Aorta (tissue), 5 donors: ENCODE data around the gene KLHL40. TPM values are rescaled to one million over a fixed set of nuclear protein-coding genes. Genes with fewer than 3 reads are reported as not detected.

Source experiments
- ATAC-seq: fragments of 200-7000 bp; cut with Tn5 transposase; one replicate; pipeline ENCODE4 v1.9.1; 2022; ENCODE audit warnings: moderate library complexity; ENCODE audit not compliant: low FRiP score
- DNase-seq, 2 donors: peaks; one replicate each; pipeline ENCODE4 v3.0.0-alpha.2; 2020
- H3K27ac ChIP-seq, 2 donors: one replicate each; pipeline ENCODE4 v1.5.1; 2013; ENCODE audit warnings: low read length in 2 of 2, mild to moderate bottlenecking in 2 of 2, moderate library complexity in 2 of 2, control low read depth in 1 of 2, inconsistent platforms in 1 of 2, low read depth in 1 of 2
- H3K27me3 ChIP-seq, 2 donors: one replicate each; pipeline ENCODE4 v1.6.1; 2013; ENCODE audit warnings: control low read depth in 1 of 2, low read length in 1 of 2, mild to moderate bottlenecking in 1 of 2, moderate library complexity in 1 of 2; ENCODE audit not compliant: insufficient read depth in 2 of 2, control insufficient read depth in 1 of 2
- H3K36me3 ChIP-seq, 2 donors: one replicate each; pipeline ENCODE4 v1.6.1; 2013; ENCODE audit warnings: control low read depth in 1 of 2, low read length in 1 of 2, mild to moderate bottlenecking in 1 of 2; ENCODE audit not compliant: insufficient read depth in 2 of 2, control insufficient read depth in 1 of 2
- H3K4me1 ChIP-seq, 2 donors: one replicate each; pipeline ENCODE4 v1.6.1; 2013; ENCODE audit warnings: low read length in 2 of 2, control low read depth in 1 of 2, mild to moderate bottlenecking in 1 of 2, moderate library complexity in 1 of 2; ENCODE audit not compliant: insufficient read depth in 2 of 2, control insufficient read depth in 1 of 2
- H3K4me3 ChIP-seq, 2 donors: one replicate each; pipeline ENCODE4 v1.5.1; 2013; ENCODE audit warnings: low read length in 2 of 2, control low read depth in 1 of 2, mild to moderate bottlenecking in 1 of 2
- H3K9me3 ChIP-seq: one replicate; pipeline ENCODE4 v1.6.1; 2013; ENCODE audit warnings: mild to moderate bottlenecking, low read length; ENCODE audit not compliant: control insufficient read depth
- WGBS, 2 donors: extraction: QIAGEN DNeasy Blood & Tissue Kit; methylation state at CpG; one replicate each; pipeline ENCODE4 v1.1.7; 2013; 5-methylcytosine and 5-hydroxymethylcytosine counted together
- intact Hi-C, 2 donors: fragments of 100-400 bp; cut with DNase I; formaldehyde crosslinking; loops; one replicate each; pipeline versions ENCODE4 v1.14.2 to v1.15.0; 2022
- polyA plus RNA-seq, 2 donors: library from polyadenylated mRNA; stranded (reverse); fragments of 200-250 nt; gene quantifications; one replicate each; pipeline ENCODE4 v1.2.3, GENCODE V29; 2013
- total RNA-seq, 2 donors: library from RNA; stranded (reverse); fragmentation: NEBNext Ultra II Directional; extraction: Animal tissue kit (Norgen Biotek cat#: 25700); gene quantifications; one replicate each; pipeline ENCODE4 v1.2.1, GENCODE V29; 2021
- donor health status: healthy with polysubstance abuse.
- donor health status: Bipolar disorder and iron deficiency.
- donor health status: DM: no; HTN: no; CAD: no.
- donor health status: DM: no; HTN: no; CAD: no.
- donor health status: DM: yes; HTN: yes; CAD: no.

Gene KLHL40
- total and polyA plus RNA-seq, 4 donors = 0.26 TPM; not detected in 3

- 31 to 36% methylated on average over 6 of the region's 6 CpGs for WGBS, 2 donors
- Histone ChIP-seq H3K27ac (peak overlapping the region in 1 of 2 donors; percentile 6), H3K27me3 (no peaks in the 10 kb centered on the region), H3K4me1 (no peaks in the 10 kb centered on the region), H3K9me3 (no peaks in the 10 kb centered on the region), H3K4me3 (no peak overlapping the region), H3K36me3 (peaks cover 0 to 2% of the 10 kb centered on the region in 2 donors)
- intact Hi-C loops = no loop called here
- DNase-seq (peak in 1 of 2 donors; percentile 55), ATAC-seq (no peak)
These were observed 25.1 kb upstream of the KLHL40 start for GRCh38 chr3:42660131-42660715.

GRCh38 chr3:42660898-42661297, 24.4 kb upstream of the KLHL40 start:
- no peak for DNase-seq
- Histone ChIP-seq H3K27ac (no peak overlapping the region), H3K4me1 (no peaks in the 10 kb centered on the region), H3K27me3 (no peaks in the 10 kb centered on the region), H3K4me3 (no peak overlapping the region), H3K9me3 (no peaks in the 10 kb centered on the region), H3K36me3 (peaks cover 0 to 2% of the 10 kb centered on the region in 2 donors)
- intact Hi-C loops = no loop called here
- ATAC-seq = no peak
- 79 to 81% methylated on average over 4 of the region's 4 CpGs for WGBS, 2 donors

DNA sequence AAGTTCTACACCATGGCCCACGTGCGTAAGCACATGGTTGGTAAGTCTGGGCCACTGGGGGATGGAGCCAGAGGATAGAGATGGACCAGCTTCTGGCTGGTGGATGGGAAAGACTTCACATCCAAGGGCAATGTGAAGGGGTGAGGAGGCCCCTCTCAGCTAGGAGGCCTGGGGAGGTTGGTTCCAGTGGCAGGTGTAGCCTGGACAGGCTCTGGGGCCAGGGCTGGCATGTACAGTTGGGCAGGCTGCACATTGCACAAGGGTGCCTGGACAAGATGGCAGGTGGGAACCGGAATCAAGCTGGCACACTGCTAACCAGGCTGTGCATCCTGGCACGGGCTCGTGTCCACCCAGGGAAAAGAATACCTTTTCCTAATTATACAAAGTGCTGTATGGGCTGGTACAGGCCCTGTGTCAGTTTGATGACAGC, 23.7 kb upstream of the KLHL40 start:
- ATAC-seq = no peak
- DNase-seq = no peak
- intact Hi-C loops = no loop called here
- Histone ChIP-seq H3K36me3 (peaks cover 0 to 2% of the 10 kb centered on the region in 2 donors), H3K4me1 (no peaks in the 10 kb centered on the region), H3K9me3 (no peaks in the 10 kb centered on the region), H3K4me3 (no peak overlapping the region), H3K27me3 (no peaks in the 10 kb centered on the region), H3K27ac (no peak overlapping the region)
- 72 to 77% methylated on average over 5 of the region's 5 CpGs for WGBS, 2 donors

GRCh38 chr3:42662037-42662812, 23.1 kb upstream of the KLHL40 start:
- Histone ChIP-seq H3K27me3 (no peaks in the 10 kb centered on the region), H3K36me3 (peaks cover 0 to 2% of the 10 kb centered on the region in 2 donors), H3K4me1 (peaks cover 0 to under 1% of the 10 kb centered on the region in 2 donors), H3K9me3 (no peaks in the 10 kb centered on the region), H3K4me3 (no peak overlapping the region), H3K27ac (no peak overlapping the region)
- WGBS, 2 donors = 56 to 68% methylated on average over 7 of the region's 7 CpGs
- ATAC-seq = no peak
- DNase-seq = no peak
- intact Hi-C loops = no loop called here

DNA sequence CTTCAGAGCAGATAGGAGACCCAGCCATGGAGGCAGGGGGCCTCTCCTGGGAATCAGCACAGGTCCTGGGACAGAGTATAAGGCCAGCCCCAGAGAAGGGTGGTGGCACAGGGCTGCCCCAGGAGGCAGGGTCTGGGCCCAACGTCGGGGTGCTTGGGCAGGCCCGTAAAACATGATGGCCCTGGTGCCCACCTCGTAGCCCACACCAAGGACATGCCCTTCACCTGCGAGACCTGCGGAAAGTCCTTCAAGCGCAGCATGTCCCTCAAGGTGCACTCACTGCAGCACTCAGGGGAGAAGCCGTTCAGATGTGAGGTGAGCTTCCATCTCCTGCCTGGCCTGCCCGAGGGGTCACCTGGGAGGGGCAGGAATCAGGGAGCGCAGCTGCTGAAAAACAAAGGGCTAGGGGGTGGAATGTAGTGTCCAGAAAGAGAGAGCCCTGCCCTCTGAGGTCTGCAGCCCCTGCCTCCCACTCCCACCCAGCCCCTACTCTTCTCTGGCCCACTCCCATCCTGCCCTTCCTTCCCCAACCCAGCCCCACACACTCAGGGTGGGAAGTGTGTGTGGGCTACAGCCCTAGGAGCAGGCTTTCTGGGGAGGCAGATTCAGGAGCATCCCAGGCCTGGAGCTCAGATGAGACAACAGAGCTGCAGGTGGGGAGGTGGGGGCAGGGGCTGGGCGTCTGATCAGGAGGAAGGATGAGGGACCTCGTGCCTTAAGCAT, 22.4 kb upstream of the KLHL40 start:
- Histone ChIP-seq H3K4me3 (no peak overlapping the region), H3K27ac (no peak overlapping the region), H3K4me1 (peaks cover 0 to 2% of the 10 kb centered on the region in 2 donors), H3K36me3 (peaks cover 0 to 2% of the 10 kb centered on the region in 2 donors), H3K9me3 (no peaks in the 10 kb centered on the region), H3K27me3 (no peaks in the 10 kb centered on the region)
- WGBS, 2 donors = 74 to 83% methylated on average over 11 to 12 of the region's 12 CpGs
- no peak for DNase-seq
- intact Hi-C loops = no loop called here
- ATAC-seq = no peak

DNA sequence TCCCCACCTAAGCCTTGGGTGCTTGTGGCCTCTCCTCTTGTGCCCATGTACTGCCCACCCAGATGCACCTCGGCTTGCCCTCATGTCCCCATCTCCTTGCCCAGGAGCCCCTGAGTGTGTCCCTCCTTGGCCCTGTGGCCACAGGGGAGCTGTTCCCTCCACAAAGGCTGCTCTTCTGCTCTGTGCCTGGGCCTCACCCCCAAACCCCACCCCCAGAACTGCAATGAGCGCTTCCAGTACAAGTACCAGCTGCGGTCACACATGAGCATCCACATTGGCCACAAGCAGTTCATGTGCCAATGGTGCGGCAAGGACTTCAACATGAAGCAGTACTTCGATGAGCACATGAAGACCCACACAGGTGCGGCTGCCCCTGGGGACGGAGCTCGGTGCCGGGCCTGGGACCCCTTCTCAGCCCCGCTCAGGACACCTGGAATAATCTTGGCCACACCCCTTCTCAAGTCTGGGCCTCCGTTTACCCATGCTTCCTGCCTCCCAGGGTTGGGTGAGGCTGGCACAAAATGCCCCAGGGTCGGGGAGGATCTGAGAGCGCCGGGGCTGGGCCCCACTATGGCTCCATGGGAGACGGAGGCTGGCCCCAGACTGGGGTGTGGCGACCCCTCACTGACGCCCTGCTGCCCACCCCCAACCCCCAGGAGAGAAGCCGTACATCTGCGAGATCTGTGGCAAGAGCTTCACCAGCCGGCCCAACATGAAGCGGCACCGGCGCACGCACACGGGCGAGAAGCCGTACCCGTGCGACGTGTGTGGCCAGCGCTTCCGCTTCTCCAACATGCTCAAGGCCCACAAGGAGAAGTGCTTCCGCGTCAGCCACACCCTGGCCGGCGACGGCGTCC, 21.5 kb upstream of the KLHL40 start:
- Histone ChIP-seq H3K36me3 (peaks cover 0 to 2% of the 10 kb centered on the region in 2 donors), H3K4me3 (no peak overlapping the region), H3K27ac (no peak overlapping the region), H3K9me3 (no peaks in the 10 kb centered on the region), H3K4me1 (peaks cover 0 to 2% of the 10 kb centered on the region in 2 donors), H3K27me3 (no peaks in the 10 kb centered on the region)
- WGBS, 2 donors = 86 to 90% methylated on average over 38 of the region's 38 CpGs
- intact Hi-C loops = no loop called here
- DNase-seq (peak in 1 of 2 donors; percentile 48), ATAC-seq (no peak)

DNA sequence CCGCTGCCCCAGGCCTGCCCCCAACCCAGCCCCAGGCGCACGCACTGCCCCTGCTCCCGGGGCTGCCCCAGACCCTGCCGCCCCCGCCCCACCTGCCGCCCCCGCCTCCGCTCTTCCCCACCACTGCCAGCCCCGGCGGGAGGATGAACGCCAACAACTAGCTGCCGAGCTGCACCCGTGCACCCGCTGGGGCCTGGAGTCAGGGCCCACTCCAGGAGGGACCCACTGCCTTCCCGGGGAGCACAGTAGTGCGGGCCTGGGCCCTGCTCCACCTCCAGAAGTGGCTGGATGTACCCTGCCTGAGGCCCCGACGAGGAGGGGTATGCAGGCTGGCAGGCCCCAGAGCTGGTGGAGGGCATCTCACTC, 20.9 kb upstream of the KLHL40 start:
- no peak for ATAC-seq
- no peaks in the 10 kb centered on the region for H3K9me3 ChIP-seq
- no peak for DNase-seq
- intact Hi-C loops = no loop called here
- H3K4me1 ChIP-seq = peaks cover 0 to 2% of the 10 kb centered on the region in 2 donors
- no peak overlapping the region for H3K4me3 ChIP-seq
- H3K36me3 ChIP-seq = peaks cover 0 to 2% of the 10 kb centered on the region in 2 donors
- no peaks in the 10 kb centered on the region for H3K27me3 ChIP-seq
- no peak overlapping the region for H3K27ac ChIP-seq
- 76 to 82% methylated on average over 18 to 19 of the region's 19 CpGs for WGBS, 2 donors
